ENCODE measurements around the gene MED22.
A peak's percentile ranks its signal among the peaks of the same experiment; 100 is the strongest.
"Not testable (repeated sequence)": the region's sequence is repeated elsewhere in the genome, so short reads cannot be mapped to it uniquely, and the experiment has no call there.

Gene MED22

DNA sequence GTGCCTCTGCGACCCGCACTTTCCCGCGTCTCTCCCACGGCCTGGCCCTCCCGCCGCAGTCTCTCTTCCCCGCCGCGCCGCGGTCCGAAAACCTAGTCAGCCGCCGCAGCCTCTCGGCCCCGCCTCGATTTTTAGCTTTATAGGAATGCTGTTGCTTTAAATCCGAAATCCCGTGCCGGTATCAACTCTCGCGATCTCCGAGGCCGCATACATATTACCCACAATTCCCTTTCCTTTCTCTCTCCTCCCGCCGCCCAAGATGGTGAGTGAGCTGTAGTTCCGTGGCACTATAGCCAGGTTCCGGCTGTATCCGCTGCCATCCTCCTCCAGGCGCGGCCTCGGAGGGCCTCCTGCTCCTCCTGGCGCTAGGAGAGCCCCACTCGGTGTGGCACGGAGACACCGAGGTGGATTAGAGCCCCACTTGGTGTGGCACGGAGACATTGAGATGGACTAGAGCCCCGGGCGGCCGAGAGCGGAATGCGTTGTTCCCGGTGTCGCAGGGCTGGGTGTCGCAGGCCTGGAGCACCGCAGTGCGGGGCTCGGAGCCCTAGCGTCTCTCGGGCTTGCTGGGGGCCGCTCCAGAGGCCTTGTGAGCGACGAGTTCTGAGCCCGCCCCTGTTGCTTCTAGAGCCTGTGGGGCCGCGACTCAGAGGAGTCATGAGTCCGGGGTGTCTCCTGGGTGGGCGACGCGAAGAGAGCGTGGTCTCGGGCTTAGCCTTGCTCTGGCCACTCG lies at the start of gene MED22, which contains the start of gene RPL7A:
Gene MED22, minus strand, starts transcription at position 147 of the 733 bp plus-strand sequence. CDS start 1,469 bp downstream, outside the sequence.
Gene RPL7A, plus strand, starts transcription at position 234 of the 733 bp plus-strand sequence. Its CDS starts 26 bp downstream, at position 260.
- peak within 1 kb of the TSS; percentile 100 for H3K4me3 ChIP-seq (ENCODE audit: low read length)
- peak; percentile 96 for DNase-seq (ENCODE audit: low read depth)
- no peak for TF ChIP-seq CTCF (conservative IDR thresholded peaks at IDR 0.05; ENCODE audit: low read length)

GRCh38 chr9:133397370-133397769 lies 49.4 kb upstream of the MED22 start:
- TF ChIP-seq CTCF (conservative IDR thresholded peaks at IDR 0.05; ENCODE audit: low read length) = no peak
- H3K4me3 ChIP-seq (ENCODE audit: low read length) = no peak overlapping the region
- no peak for DNase-seq (ENCODE audit: low read depth)

- DNase-seq (ENCODE audit: low read depth) = no peak
- no peak overlapping the region for H3K4me3 ChIP-seq (ENCODE audit: low read length)
- peak; percentile 29 for TF ChIP-seq CTCF (conservative IDR thresholded peaks at IDR 0.05; ENCODE audit: low read length)
Observed at GRCh38 chr9:133396952-133397351, 49.0 kb upstream of the MED22 start.

- no peak for TF ChIP-seq CTCF (conservative IDR thresholded peaks at IDR 0.05; ENCODE audit: low read length)
- DNase-seq (ENCODE audit: low read depth) = no peak
- H3K4me3 ChIP-seq (ENCODE audit: low read length) = no peak overlapping the region
Observed at GRCh38 chr9:133394687-133395271, 46.8 kb upstream of the MED22 start.

DNA sequence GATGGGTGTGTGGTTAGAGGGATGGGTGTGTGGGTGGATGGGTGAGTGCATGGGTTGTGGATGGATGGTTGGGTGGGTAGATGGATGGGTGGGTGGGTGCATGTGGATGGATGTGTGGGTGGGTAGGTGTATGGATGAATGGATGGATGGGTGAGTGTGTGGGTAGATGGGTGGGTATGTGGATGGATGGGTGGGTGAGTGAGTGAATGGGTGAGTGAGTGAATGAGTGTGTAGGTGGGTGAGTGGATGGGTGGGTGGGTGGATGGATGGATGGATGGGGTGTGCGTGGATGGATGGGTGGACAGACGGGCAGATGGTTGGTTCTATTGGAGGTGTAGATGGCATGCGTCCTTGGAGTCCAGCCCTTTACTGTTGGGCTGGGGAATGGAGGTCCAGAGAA lies 45.5 kb upstream of the MED22 start:
- TF ChIP-seq CTCF (conservative IDR thresholded peaks at IDR 0.05; ENCODE audit: low read length) = no peak
- DNase-seq (ENCODE audit: low read depth) = no peak
- H3K4me3 ChIP-seq (ENCODE audit: low read length) = no peak overlapping the region

DNA sequence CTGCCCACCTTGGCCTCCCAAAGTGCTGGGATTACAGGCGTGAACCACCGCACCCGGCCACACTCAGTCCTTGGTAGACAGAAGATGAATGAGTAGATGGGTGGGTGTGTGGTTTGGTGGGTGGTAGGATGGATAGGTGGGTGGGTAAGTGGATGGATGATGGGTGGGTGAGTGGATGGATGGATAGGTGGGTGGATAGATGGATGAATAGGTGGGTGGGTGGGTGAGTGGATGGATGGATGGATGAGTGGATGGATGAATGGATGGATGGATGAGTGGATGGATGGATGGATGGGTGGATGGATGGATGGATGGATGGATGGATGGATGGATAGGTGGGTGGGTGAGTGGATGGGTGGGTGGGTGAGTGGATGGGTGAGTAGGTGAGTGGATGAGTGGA lies 44.4 kb upstream of the MED22 start:
- DNase-seq (ENCODE audit: low read depth) = not testable (repeated sequence)

DNA sequence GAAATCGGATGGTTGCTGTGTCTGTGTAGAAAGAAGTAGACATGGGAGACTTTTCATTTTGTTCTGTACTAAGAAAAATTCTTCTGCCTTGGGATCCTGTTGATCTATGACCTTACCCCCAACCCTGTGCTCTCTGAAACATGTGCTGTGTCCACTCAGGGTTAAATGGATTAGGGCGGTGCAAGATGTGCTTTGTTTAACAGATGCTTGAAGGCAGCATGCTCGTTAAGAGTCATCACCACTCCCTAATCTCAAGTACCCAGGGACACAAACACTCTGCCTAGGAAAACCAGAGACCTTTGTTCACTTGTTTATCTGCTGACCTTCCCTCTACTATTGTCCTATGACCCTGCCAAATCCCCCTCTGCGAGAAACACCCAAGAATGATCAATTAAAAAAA lies 43.5 kb upstream of the MED22 start:
- not testable (repeated sequence) for H3K4me3 ChIP-seq (ENCODE audit: low read length); DNase-seq (ENCODE audit: low read depth)

More for the DNA sequence above, 44.4 kb upstream of the MED22 start:
- not testable (repeated sequence) for H3K4me3 ChIP-seq (ENCODE audit: low read length)

GRCh38 chr9:133390713-133391112 lies 42.8 kb upstream of the MED22 start:
- H3K4me3 ChIP-seq (ENCODE audit: low read length) = no peak overlapping the region
- no peak for DNase-seq (ENCODE audit: low read depth)
- no peak for TF ChIP-seq CTCF (conservative IDR thresholded peaks at IDR 0.05; ENCODE audit: low read length)
